ENCODE results near the gene EYA2. TPM values are rescaled to one million over a fixed set of nuclear protein-coding genes. Genes with fewer than 3 reads are reported as not detected.
"Not testable (repeated sequence)": the region's sequence is repeated elsewhere in the genome, so short reads cannot be mapped to it uniquely, and the experiment has no call there.

The EYA2 gene
- polyA plus RNA-seq, 1 experiment = 4.0 TPM

DNA sequence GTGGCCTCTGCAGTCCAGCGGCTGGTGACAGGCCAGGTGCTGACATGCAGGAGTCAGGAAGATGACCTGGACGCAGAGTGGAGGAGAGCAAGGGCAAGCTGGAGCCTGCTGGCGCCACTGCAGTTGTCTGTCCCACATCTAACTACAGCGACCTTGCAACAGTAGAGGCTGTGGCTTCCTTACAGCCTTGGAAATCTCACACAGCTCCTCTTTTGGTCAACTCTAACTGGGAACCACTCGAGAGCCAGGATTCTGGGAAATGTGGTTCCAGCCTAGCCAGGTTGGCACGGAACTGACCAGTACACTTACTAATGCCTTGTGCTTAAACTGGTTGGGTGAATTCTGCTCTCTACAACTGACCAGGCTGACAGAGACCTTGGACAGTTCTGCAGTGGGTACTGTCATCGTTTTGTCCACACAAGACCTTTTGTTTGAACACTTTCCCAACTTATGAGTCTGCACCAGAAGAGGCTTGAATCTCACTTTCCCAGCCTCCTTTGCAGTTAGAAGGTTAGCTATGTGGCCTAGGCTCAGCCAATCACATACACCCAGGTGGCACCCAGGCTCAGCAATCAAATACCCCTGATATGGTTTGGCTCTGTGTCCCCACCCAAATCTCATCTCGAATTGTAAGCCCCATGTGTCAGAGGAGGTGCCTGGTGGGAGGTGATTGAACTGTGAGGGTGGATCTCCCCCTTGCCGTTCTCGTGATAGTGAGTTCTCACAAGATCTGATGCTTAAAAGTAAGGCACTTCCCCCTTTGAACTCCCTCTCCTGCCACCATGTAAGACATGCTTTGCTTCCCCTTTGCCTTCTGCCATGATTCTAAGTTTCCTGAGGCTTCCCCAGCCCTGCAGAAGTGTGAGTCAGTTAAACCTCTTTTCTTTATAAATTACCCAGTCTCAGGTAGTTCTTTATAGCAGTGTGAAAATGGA, 308.4 kb downstream of the EYA2 start:
- CTCF ChIA-PET = interaction anchor here (0.9 to 4.8 kb wide), 5 partner anchors 9 to 418 kb away, joined by 3 to 69 read pairs (median 12); no protein-coding TSS in a partner anchor
- TF ChIP-seq, protein P1, sequence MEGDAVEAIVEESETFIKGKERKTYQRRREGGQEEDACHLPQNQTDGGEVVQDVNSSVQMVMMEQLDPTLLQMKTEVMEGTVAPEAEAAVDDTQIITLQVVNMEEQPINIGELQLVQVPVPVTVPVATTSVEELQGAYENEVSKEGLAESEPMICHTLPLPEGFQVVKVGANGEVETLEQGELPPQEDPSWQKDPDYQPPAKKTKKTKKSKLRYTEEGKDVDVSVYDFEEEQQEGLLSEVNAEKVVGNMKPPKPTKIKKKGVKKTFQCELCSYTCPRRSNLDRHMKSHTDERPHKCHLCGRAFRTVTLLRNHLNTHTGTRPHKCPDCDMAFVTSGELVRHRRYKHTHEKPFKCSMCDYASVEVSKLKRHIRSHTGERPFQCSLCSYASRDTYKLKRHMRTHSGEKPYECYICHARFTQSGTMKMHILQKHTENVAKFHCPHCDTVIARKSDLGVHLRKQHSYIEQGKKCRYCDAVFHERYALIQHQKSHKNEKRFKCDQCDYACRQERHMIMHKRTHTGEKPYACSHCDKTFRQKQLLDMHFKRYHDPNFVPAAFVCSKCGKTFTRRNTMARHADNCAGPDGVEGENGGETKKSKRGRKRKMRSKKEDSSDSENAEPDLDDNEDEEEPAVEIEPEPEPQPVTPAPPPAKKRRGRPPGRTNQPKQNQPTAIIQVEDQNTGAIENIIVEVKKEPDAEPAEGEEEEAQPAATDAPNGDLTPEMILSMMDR (IDR thresholded peaks at IDR 0.05; ENCODE audit: low read depth, low read length) = no peak

GRCh38 chr20:47204008-47204849, 309.6 kb downstream of the EYA2 start:
- POLR2A ChIA-PET = no interaction called here
- Histone ChIP-seq H3K27me3 (ENCODE audit: control insufficient read depth, insufficient read depth, low read length) (no peaks in the 10 kb centered on the region), H3K9me3 (ENCODE audit: control insufficient read depth, insufficient read depth, low read length) (no peaks in the 10 kb centered on the region; the same call in 1 of the 2 replicates), H3K27ac (ENCODE audit: low read depth, low read length) (no peak overlapping the region), H3K4me3 (ENCODE audit: low read depth, low read length) (no peak overlapping the region)
- CTCF ChIA-PET = interaction anchor here (1.0 to 4.8 kb wide), 6 partner anchors 8 to 456 kb away, joined by 3 to 69 read pairs (median 11); no protein-coding TSS in a partner anchor
- no peak for DNase-seq (ENCODE audit: low read depth, low spot score)
- TF ChIP-seq, protein P1 (IDR thresholded peaks at IDR 0.05; ENCODE audit: low read depth, low read length) = no peak

More for the DNA sequence above, 308.4 kb downstream of the EYA2 start:
- H3K27ac ChIP-seq (ENCODE audit: low read depth, low read length) = no peak overlapping the region
- H3K9me3 ChIP-seq (ENCODE audit: control insufficient read depth, insufficient read depth, low read length) = no peaks in the 10 kb centered on the region; the same call in 1 of the 2 replicates
- no peak for DNase-seq (ENCODE audit: low read depth, low spot score)
- POLR2A ChIA-PET = no interaction called here
- no peaks in the 10 kb centered on the region for H3K27me3 ChIP-seq (ENCODE audit: control insufficient read depth, insufficient read depth, low read length)
- no peak overlapping the region for H3K4me3 ChIP-seq (ENCODE audit: low read depth, low read length)

DNA sequence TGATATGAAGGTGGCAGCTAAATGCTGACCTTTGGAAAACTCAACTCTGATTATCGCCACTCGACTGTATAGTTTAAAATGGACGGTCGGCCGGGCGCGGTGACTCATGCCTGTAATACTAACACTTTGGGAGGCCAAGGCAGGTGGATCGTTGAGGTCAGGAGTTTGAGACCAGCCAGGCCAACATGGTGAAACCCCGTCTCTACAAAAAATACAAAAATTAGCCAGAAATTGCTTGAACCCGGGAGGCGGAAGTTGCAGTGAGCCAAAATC, 310.1 kb downstream of the EYA2 start:
- H3K27ac ChIP-seq (ENCODE audit: low read depth, low read length); H3K4me3 ChIP-seq (ENCODE audit: low read depth, low read length); H3K27me3 ChIP-seq (ENCODE audit: control insufficient read depth, insufficient read depth, low read length); DNase-seq (ENCODE audit: low read depth, low spot score); H3K9me3 ChIP-seq (ENCODE audit: control insufficient read depth, insufficient read depth, low read length): not testable (repeated sequence)
- CTCF ChIA-PET = interaction anchor here (0.7 to 4.8 kb wide), 12 partner anchors 8 to 456 kb away, joined by 3 to 69 read pairs (median 5); partner anchors contain the start of gene NCOA3
- POLR2A ChIA-PET = interaction anchor here (1.3 kb wide), 1 partner anchor 179 kb away, joined by 3 read pairs; no protein-coding TSS in a partner anchor

- POLR2A ChIA-PET = interaction anchor here (1.3 kb wide), 1 partner anchor 178 kb away, joined by 3 read pairs; no protein-coding TSS in a partner anchor
These were observed 311.0 kb downstream of the EYA2 start for GRCh38 chr20:47205577-47206123.

DNA sequence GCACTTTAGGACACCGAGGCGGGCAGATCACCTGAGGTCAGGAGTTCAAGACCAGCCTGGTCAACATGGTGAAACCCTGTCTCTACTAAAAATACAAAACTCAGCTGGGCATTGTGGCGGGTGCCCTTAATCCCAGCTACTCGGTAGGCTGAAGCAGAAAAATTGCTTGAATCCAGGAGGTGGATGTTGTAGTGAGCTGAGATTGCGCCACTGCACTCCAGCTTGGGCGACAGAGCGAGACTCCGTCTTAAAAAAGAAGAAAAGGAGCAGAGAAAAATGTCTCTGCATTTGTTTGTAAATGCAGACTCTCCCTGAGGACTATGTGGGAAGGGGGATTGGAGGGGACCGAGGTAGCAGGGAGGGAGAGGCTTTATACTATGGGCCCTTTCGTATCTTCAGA, 311.9 kb downstream of the EYA2 start:
- H3K9me3 ChIP-seq (ENCODE audit: control insufficient read depth, insufficient read depth, low read length); H3K4me3 ChIP-seq (ENCODE audit: low read depth, low read length); DNase-seq (ENCODE audit: low read depth, low spot score); H3K27ac ChIP-seq (ENCODE audit: low read depth, low read length); H3K27me3 ChIP-seq (ENCODE audit: control insufficient read depth, insufficient read depth, low read length); POLR2A ChIA-PET: not testable (repeated sequence)
- CTCF ChIA-PET = interaction anchor here (1.3 to 4.8 kb wide), 6 partner anchors 13 to 177 kb away, joined by 4 to 69 read pairs (median 6); no protein-coding TSS in a partner anchor

More at GRCh38 chr20:47205577-47206123, 311.0 kb downstream of the EYA2 start:
- H3K27me3 ChIP-seq (ENCODE audit: control insufficient read depth, insufficient read depth, low read length) = no peaks in the 10 kb centered on the region
- H3K9me3 ChIP-seq (ENCODE audit: control insufficient read depth, insufficient read depth, low read length) = no peaks in the 10 kb centered on the region; the same call in 1 of the 2 replicates
- peak; percentile 59 for DNase-seq (ENCODE audit: low read depth, low spot score)
- TF ChIP-seq, protein P1 (IDR thresholded peaks at IDR 0.05; ENCODE audit: low read depth, low read length) = peak; percentile 79
- peak overlapping the region; percentile 21 for H3K27ac ChIP-seq (ENCODE audit: low read depth, low read length)
- CTCF ChIA-PET = interaction anchor here (0.6 to 4.8 kb wide), 22 partner anchors 8 to 453 kb away, joined by 3 to 69 read pairs (median 5); partner anchors contain the start of gene NCOA3
- no peak overlapping the region for H3K4me3 ChIP-seq (ENCODE audit: low read depth, low read length)
